Non-pigmented ciliary epithelial cell (primary cell): ENCODE measurements around the gene ZNF445.
"Not testable (repeated sequence)": the region's sequence is repeated elsewhere in the genome, so short reads cannot be mapped to it uniquely, and the experiment has no call there.

Experiments
- DNase-seq: peaks from one replicate; pipeline ENCODE4 v3.0.0-alpha.2; 2010; ENCODE audit warnings: low read depth

ZNF445 gene

DNA sequence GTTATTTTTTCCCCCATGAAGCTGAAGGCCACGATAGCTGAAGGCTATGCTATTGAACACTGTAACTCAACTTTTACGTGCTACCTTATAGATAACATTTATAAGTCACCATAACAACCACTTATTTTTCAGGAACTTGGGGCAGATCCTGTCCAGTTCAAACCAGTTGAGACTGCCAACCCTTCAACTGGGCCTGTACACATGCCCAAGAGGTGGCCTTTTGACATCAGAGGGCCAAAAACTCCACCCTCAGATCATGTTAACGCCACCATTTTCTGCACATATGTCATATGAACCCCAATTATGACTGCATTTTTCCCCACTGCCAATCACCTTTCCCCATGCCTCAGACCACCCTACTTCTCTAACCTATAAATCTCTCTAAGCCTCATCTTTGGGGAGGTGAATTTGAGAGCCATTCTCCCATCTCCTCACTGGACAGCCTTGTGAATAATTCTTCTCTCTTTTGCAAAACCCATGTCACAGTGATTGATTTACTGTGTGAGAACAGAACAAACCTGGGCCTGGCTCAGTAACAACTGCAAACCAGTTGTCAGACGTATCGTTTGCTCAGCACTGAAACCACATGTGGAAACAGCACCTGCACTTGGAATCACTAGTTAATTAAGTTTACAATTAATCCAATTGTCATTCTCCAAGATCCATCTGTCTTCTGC lies 42.5 kb downstream of the ZNF445 start:
- no peak for DNase-seq

DNA sequence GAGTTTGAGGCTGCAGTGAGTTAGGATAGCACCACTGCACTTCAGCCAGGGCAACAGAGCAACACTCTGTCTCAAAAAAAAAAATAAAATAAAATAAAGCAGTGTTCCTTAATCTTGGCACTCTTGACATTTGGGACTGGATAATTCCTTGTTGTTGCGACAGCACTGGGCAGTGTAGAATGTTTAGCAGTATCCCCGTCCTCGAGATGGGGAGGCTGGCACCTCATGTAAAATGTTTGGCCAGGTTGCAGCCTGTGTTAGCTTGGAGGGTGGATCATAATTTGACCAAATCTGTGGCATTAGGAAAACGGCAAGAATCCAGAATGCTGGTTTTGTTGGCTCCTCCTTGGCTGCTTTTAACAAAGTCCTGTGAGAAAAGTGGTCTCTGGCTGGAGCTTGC lies 47.0 kb downstream of the ZNF445 start:
- no peak for DNase-seq

DNA sequence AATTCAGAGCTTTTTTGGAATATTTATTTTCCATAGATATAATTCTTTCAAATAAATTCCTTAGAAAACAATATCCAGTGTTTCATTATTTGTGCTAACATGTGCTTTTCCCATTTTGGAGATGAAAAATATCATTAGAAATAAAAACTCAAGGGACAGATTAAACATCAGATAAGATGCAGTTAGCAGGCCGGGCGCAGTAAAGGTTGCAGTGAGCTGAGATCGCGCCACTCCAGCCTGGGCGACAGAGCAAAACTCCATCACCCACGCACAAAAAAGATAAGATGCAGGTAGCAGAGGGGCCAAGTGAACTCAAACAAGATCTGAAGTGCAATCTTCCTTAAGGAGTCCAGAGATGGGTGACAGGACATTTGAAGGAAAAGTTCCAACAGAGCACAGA lies 48.0 kb downstream of the ZNF445 start:
- DNase-seq: no peak

DNA sequence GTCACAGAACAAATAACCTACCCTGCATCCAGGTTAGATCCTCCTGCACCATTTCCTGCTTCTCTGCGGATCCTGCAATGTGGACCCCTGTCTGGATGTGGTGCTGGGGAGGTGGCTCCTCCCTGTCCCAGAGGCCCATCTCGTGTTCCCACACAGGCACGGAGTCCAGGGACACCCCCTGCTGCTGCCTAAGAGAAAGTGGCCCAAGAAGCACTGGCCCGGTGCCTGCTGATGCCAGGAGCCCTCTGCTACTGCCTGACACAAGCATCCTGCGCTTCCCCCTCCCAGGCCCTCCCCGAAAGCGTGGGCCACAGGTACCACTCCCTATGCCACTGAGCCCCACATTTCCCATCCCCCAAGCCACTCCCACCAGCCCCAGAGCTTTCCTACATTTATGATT lies 48.6 kb downstream of the ZNF445 start:
- no peak for DNase-seq

DNA sequence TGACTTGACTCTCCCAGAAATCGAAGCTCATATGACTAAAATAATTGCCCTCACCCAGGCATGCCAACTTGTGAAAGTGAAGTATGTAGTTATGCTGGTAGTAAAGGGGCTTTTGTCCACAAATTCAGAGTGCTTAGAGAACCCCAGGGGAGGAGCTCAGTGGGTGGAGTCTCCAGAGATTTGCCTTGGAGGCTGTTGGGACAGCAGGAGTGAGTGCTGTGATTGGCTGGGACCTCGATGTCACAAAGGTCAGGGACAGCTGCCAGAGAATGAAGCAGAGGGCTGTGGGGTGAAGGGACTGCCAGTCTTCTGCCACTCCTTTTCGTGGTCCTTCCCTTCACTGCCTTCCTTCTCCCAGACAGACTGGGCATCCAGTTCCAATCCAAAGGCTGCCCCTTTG lies 49.8 kb downstream of the ZNF445 start:
- no peak for DNase-seq

DNA sequence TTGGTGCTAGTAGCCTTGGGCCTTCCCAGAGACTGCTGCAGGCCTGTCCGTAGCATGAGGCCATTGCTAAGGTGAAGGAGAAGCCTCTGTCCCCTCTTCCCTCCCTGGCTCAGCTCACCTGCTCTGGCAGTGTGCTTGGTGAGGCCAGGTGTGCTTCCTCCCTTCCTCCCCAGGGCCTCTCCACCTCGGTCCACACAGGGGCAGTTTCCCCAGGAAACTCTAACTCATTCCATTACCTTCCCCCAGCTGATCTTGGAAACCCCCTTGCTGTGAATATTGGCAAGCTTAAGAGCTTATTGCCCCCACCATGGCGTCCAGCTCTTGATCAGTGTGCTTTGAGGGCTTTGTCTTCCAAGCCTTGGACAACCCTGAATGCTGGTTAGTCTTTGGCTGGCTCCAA lies 52.7 kb downstream of the ZNF445 start:
- no peak for DNase-seq

DNA sequence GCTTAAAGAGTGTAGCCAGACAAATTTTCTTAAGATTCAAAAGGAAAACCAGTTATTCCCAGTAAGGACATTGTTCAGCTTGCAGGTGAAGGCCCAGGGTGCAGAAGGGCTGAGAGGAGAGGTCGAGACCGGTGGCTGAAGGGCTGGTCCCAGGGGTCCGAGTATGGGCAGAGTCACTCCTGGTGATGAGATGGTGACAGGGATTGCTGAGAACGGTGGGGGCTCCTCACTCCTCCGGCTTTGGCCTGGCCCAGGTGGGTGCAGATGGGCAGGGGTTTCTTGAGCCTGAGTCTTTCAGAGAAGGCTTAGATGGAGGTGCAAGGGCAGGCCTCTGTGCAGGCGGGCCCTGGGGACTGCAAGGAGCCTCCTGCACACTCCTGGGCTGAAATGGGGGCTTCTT lies 56.2 kb downstream of the ZNF445 start:
- no peak for DNase-seq

DNA sequence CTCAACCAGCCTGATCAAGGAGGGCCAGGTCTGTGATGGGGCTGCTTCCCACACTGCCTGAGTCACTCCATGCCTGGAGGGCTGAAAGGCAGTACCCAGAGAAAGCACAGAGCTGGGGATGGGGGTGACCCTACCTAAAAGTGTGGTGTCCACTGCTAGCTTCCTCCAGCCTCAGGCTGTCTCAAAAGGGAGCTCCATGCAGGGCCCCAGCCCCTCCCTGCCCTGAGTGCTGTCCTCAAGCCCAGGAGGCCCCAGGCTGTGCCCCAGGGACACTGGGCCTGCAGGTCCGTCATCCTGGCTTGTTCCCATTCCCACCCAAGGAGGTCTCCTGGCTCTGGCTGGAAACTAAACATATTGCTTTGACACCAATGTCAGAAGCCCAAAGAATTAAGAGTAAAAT lies 56.8 kb downstream of the ZNF445 start:
- DNase-seq: no peak

DNA sequence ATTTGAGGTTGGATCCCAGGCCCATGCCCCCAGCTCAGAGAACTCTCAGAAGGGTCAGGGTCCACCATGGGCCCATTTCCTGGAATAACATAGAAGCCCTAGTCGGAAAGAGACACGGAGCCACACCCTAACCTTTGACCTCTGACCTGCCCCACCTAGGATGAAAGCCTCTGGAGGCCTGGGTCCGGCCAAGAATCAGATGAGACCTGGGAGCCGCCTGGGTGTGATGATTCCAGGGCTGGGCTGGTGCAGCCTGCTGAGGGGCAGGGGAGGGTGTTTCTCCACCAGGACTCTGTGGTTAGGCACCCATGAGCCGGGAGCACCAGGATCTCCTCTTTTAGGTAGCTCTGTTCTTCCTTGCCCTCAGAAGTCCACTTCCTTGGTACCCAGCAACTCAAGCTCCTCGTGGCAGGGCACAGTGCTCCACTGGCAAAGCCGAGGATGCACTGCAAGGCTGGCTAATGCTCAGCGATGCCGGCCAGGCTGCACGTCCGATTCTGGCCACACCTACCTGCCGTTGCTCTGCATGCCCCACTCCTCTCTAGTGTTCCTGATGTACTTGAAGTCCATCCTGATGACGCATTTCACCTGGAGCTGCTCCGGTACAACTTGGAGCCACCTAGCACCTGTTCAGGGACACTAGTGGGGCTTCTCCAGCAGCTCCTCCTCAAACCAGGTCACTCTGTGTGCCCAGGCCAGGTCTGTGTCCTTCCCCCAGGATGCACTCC lies 57.4 kb downstream of the ZNF445 start:
- no peak for DNase-seq

DNA sequence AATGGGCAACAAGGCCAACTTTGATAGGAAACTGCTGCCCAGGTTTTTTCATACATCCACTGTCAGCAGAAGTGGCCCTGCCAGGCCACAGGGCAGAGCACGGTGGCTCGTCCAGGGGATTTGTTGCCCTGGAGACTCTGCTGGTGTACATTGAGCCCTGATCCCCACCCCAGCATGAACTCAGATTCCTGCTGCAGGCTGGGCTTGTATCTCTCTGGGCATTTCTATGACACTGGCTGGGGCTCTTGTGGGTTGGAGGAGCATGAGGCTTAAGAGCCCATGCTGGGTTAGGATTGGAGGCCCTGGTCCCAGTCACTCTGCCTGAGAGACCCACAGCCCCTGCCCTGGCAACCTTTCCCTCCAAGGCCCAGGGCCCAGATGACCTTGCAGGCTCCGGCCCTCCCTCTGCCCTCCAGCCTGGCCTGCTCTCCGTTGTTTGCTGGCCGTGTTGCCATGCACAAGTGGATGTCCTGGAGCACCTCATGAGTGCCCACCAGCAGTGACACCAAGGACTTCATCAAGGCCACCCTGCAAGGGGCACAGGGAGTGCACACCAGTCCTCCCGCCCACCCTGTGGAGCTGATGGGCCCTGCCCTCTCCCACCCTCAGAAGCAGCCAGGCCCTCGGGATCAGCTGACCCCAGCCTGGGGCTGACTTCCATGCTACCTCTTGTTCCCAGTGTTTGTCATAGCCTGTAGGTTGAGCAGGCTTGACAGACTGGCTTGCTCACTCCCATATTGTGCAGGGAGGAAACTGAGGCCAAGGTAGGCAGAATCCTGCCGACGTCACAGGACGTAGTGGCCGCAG lies 58.2 kb downstream of the ZNF445 start:
- no peak for DNase-seq

DNA sequence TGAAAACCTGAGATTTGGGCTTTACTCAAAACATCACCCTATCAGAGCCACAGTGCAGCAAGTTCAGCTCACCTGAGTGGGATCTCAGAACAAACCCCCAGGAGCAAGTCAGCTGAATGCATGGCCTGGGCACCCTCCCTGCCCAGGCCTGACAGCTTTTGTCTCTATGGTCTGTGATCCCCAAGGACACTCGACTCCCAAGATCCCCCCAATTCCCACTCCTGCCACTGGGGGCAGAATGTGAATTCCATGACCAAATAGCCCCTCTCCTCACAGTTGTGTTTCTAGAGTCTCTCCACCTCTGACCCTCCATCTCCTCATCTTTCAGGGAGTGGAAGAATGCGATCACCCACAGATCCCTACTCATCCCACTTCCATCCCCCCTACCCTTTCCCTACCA lies 58.9 kb downstream of the ZNF445 start:
- no peak for DNase-seq

DNA sequence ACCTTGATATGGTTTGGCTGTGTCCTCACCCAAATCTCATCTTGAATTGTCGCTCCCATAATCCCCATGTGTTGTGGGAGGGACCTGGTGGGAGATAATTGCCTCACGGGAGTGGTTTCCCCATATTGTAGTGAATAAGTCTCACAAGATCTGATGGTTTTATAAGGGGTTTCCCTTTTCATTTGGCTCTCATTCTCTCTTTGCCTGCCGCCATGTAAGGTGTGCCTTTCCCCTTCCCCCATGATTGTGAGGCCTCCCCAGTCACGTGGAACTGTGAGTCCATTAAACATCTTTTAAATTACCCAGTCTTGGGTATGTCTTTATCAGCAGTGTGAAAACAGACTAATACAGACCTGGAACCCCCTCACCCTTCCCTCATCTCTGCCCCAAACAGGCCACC lies 59.4 kb downstream of the ZNF445 start:
- not testable (repeated sequence) for DNase-seq

DNA sequence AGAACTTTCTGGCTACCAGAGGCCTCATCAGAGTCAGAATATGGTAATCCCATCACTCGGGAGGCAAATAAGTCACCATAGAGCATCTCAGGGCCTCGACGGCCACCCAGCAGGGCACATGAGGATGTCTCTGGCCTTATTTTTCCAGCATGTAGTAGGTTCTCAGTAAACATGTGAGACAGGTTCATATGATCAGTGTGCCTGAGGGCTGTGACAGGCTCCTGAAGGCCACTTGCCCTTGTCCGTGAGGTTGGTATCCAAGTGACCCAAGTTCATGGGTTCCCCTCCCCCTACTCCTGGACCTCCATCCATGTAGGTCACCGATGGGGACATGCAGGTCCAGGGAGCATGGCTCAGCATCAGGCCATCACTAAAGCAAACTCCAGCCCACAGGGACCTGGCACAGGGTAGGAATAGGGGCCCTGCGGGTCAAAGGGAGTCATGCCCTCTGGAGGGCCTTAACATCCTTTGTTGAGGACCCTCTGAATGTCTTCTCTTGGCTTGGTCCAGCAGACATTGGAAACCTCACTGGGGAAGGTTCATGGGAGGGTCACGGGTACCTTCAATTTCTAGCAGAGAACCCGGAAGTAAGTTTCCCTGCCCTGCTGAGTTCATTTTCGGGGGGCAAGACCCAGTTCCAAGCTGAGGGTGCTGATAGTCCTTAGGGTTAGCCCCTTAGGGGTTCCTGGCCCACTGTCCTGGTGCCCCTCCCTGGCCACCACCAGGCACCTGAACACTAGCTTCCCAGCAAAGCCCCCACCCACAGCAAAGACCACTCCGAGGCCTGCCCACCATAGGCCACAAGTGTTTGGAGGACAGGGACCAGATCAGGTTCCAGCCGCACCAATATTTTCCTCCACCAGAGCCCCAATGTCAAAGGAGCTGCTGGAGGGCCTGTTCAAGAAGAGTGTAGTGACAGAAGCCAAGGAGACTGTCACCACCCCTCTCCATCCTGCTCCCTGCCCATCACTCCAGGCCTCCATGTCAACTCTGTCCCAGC lies 61.1 kb downstream of the ZNF445 start:
- no peak for DNase-seq

DNA sequence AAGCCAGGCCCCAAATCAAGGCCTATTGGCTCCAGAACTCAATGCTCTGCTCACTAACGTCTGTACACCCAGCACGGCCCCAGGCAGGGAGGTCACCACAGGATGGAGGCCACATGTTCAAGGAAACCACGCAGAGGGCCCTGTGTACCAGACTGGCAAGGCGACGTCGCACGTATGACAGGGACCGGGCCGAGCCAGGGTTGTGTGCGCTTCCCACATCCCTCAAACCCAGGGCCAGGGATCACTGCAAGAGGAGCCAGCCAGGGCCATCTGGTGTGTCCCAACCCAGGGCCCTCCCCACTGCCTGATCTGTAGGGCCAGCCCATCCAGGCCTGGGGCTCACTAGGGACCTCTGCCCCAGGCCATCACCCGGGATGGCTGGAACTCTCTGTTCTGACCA lies 62.0 kb downstream of the ZNF445 start:
- DNase-seq: no peak

DNA sequence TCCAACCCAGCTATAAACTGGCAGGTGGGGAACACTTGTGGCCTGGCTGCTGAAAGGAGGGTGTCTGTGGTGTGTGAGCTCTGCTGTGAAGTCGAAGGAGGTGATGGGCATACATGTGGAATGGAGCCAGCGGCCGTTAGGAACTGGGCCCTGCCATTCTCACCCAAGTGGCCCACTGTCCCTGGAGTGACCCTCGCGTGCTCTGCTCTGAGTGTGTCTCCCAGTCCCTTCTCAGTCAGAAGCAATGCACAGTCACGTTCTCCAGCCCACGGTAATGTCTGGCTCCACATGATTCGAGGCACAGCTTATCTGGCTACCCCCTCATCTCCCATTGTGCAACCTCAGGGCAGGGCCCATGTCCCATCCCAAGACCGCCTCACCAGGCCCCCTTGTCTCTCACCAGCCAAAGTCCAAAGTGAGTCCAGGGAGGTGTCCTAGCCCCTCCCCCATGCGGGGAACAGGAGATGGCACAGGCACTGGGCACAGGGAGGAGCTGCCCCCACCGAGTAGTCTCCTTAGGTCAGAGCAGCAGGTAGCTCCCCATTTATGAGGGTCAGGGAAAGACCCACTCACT lies 62.9 kb downstream of the ZNF445 start:
- DNase-seq: no peak

DNA sequence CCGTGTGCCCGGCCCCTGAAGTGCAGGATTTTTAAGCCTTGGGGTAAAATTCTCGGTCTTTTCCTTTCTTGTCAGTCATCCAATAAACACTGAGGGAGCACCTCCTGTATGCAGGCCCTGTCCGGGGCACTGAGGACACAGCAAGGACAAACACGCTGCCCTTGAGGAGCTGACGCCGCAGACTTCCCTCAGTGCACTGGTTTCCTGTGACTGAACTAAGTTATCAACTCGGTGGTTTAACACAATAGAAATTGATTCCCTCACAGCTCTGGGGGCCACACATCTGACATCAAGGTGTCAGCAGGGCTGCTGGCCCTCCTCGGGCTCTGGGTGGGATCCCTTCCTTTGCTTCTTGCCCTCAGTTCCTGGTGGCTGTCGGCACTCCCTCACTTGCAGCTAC lies 65.1 kb downstream of the ZNF445 start:
- no peak for DNase-seq

DNA sequence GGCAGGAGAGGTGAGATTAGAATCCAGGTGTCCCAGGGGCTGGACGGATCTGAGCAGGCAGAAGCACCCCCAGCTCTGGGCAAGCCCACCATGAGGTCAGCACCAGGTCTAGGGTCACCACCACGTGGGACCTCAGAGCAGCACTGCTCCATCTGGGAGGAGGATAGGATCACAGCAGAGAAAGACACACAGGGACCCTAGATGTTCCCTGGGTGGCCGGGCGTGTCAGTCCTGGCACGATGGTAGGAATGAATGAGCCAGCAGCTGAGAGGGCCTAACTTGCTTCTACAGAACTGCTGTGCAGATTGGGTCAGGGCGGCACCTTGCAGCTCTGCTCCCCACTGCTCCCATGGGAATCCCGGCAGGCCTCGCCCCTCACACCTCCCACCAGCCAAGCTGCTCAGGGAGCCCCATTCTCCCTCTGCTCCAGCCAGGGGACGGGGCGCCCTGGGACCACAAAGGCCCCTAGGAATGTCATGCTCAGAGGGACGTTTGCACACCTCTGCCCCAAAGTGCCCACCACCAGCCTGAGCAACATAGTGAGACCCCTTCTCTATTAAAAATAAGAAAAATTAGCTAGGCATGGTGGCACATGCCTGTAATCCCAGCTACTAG lies 66.3 kb downstream of the ZNF445 start:
- no peak for DNase-seq

DNA sequence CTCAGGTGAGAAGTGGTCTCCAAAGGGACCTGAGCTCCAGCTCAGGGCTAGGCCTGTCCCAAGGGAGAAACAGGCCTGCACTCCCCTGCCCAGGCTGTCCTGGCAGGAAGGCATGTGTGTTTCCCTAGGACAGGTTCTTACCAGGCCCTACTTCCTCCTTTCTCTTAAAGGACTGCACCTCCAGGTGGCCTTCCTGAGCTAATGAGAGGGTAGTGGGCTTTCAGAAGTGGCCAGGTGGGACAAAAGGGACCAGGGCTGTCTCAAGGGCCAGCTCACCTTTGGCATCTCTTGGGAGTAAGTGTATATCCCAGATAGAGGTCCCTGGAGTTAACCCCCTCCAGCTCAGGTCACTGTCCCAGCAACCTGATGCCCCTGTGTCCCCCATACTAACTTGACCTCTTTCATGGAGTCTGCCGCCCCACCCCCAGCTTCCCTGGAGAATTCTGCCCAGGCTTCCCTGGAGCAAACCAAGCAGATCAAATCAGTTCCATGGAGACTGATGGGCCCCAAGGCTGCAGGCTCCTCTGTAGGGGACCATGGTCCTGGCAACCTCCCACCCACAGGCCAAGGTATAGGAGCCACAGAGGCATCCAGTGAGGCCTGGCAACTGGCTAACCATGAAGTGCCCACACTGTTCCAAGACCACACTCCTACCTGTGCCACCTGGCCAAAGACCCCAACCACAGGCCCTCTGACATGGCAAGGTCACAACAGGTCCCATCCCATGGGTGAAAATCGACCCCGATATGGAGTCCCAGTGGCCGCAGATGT lies 67.6 kb downstream of the ZNF445 start:
- DNase-seq: no peak

DNA sequence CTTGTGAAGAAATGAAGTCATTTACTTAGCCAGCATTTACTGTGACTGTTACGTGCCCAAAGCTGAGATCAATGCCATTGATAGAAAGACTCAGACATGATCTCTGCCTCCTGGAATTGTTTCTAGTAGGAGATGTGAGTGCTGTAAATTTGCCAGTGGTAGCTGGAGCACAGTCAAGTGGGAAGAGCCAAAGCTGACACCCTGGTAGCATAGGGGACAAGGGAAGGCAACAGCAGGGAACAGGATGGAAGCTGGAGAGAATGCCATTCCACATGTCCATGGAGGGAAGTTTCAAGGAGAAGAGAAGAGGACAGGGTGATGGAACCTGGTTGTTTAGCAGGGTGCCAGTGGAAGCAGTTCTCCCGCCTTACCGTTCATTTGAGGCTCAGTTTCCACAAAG lies 74.9 kb downstream of the ZNF445 start:
- DNase-seq: no peak

DNA sequence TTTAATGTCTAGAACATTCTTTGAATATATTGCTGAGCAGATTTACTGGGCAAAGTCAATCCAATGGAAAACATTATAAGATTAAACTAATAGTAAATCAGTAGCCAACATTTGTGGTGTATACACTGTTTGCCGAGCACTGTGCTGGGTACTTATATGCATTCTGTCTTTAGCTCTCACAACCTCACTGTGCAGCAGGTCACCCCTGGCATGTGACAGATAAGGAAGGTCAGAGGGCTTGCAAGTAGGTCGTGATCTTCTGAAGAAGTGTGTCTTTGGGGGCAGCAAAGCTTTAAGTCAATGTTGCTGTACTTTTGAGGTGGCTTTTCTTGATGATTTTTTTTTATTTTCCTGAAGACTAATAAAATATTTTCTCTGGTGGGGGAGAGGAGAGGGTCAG lies 76.7 kb downstream of the ZNF445 start:
- DNase-seq: no peak
